ENCODE data around the gene MANF.
"Not testable (repeated sequence)": the region's sequence is repeated elsewhere in the genome, so short reads cannot be mapped to it uniquely, and the experiment has no call there.

The MANF gene

GRCh38 chr3:51384726-51385473 lies at the start of gene MANF:
Gene MANF, plus strand, starts transcription at chr3:51385291. Its CDS starts 52 bp downstream, at chr3:51385343.
- DNase-seq (ENCODE audit: low spot score): peak; percentile 98

GRCh38 chr3:51336261-51336660 lies 48.8 kb upstream of the MANF start:
- no peak for DNase-seq (ENCODE audit: low spot score)

- DNase-seq (ENCODE audit: low spot score): no peak
Measured at GRCh38 chr3:51337666-51338065, 47.4 kb upstream of the MANF start.

- DNase-seq (ENCODE audit: low spot score): no peak
Measured at GRCh38 chr3:51338632-51339031, 46.5 kb upstream of the MANF start.

GRCh38 chr3:51340013-51340829 lies 44.9 kb upstream of the MANF start:
- DNase-seq (ENCODE audit: low spot score): no peak

- DNase-seq (ENCODE audit: low spot score): no peak
Measured at GRCh38 chr3:51340989-51341636, 44.0 kb upstream of the MANF start.

GRCh38 chr3:51343918-51344687 lies 41.0 kb upstream of the MANF start:
- DNase-seq (ENCODE audit: low spot score): no peak

GRCh38 chr3:51350751-51351150 lies 34.3 kb upstream of the MANF start:
- DNase-seq (ENCODE audit: low spot score): no peak

- DNase-seq (ENCODE audit: low spot score): no peak
Measured at GRCh38 chr3:51353131-51353530, 32.0 kb upstream of the MANF start.

GRCh38 chr3:51353691-51354090 lies 31.4 kb upstream of the MANF start:
- DNase-seq (ENCODE audit: low spot score): no peak

GRCh38 chr3:51354172-51354571 lies 30.9 kb upstream of the MANF start:
- no peak for DNase-seq (ENCODE audit: low spot score)

GRCh38 chr3:51354731-51355615 lies 30.1 kb upstream of the MANF start:
- DNase-seq (ENCODE audit: low spot score): no peak

- DNase-seq (ENCODE audit: low spot score): no peak
Measured at GRCh38 chr3:51355891-51356578, 29.1 kb upstream of the MANF start.

- DNase-seq (ENCODE audit: low spot score): no peak
Measured at GRCh38 chr3:51357856-51358255, 27.2 kb upstream of the MANF start.

- DNase-seq (ENCODE audit: low spot score): no peak
Measured at GRCh38 chr3:51358981-51359380, 26.1 kb upstream of the MANF start.

GRCh38 chr3:51360806-51361205 lies 24.3 kb upstream of the MANF start:
- no peak for DNase-seq (ENCODE audit: low spot score)

- DNase-seq (ENCODE audit: low spot score): no peak
Measured at GRCh38 chr3:51361746-51362145, 23.3 kb upstream of the MANF start.

- DNase-seq (ENCODE audit: low spot score): no peak
Measured at GRCh38 chr3:51362476-51362875, 22.6 kb upstream of the MANF start.

- not testable (repeated sequence) for DNase-seq (ENCODE audit: low spot score)
Measured at GRCh38 chr3:51368276-51368675, 16.8 kb upstream of the MANF start.

GRCh38 chr3:51371943-51372557 lies 13.0 kb upstream of the MANF start:
- peak; percentile 22 for DNase-seq (ENCODE audit: low spot score)
